ENCODE results near the gene KLHDC7B. TPM values are rescaled to one million over a fixed set of nuclear protein-coding genes. Genes with fewer than 3 reads are reported as not detected.

Gene KLHDC7B
- total RNA-seq, 1 experiment from 2014 or later = not detected

DNA sequence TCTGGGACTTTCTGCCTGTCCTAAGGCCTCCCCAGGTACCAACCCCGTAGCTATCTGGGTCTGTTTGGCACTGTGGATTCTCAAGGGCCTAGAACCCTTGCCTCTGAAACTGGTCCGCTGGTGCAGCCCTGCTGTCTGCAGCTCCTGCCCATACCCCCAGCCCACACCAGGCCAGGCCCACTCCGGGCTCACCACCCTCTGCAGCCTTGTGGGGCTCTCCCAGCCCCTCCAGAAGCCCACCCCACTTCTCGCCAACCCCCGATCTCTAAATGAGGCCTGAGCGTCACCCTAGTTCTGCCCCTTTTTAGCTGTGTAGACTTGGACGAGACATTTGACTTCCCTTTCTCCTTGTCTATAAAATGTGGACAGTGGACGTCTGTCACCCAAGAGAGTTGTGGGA, 4.7 kb downstream of the KLHDC7B start:
- intact Hi-C loops (cut with micrococcal nuclease) = no loop called here
- Histone ChIP-seq H3F3A (ENCODE audit: low read length, unreplicated experiment) (no peaks in the 10 kb centered on the region), H3K9ac (ENCODE audit: low read length) (no peak overlapping the region), H4K20me1 (ENCODE audit: low read length) (no peaks in the 10 kb centered on the region), H2AFZ (ENCODE audit: low read length) (no peak overlapping the region), H3K79me2 (ENCODE audit: low read length) (no peaks in the 10 kb centered on the region), H3K4me3 (ENCODE audit: low read length) (no peak overlapping the region), H3K27ac (ENCODE audit: low read length) (no peak overlapping the region), H3K9me3 (ENCODE audit: low read length) (no peaks in the 10 kb centered on the region), H3K36me3 (ENCODE audit: low read depth, low read length) (no peaks in the 10 kb centered on the region), H3K4me2 (ENCODE audit: low read length) (no peak overlapping the region), H3K27me3 (ENCODE audit: low read length) (no peaks in the 10 kb centered on the region), H3K4me1 (ENCODE audit: insufficient read depth, low read length) (no peaks in the 10 kb centered on the region), H3K9me2 (replicated peaks; ENCODE audit: low read length) (no peaks in the 10 kb centered on the region)
- TF ChIP-seq EZH2phosphoT487 (IDR thresholded peaks at IDR 0.05; ENCODE audit: borderline replicate concordance, low read length) (no peak), EZH2 (IDR thresholded peaks at IDR 0.05; ENCODE audit: low read length, unreplicated experiment) (no peak), CTCF (conservative IDR thresholded peaks at IDR 0.05; ENCODE audit: low read depth, low read length) (no peak)
- DNase-seq = no peak
- ChIA-PET POLR2A (ENCODE audit: unreplicated experiment) (no interaction called here), CTCF (no interaction called here)
- no peak for ATAC-seq
- no TSS peak for BruUV-seq (replicated peaks)

DNA sequence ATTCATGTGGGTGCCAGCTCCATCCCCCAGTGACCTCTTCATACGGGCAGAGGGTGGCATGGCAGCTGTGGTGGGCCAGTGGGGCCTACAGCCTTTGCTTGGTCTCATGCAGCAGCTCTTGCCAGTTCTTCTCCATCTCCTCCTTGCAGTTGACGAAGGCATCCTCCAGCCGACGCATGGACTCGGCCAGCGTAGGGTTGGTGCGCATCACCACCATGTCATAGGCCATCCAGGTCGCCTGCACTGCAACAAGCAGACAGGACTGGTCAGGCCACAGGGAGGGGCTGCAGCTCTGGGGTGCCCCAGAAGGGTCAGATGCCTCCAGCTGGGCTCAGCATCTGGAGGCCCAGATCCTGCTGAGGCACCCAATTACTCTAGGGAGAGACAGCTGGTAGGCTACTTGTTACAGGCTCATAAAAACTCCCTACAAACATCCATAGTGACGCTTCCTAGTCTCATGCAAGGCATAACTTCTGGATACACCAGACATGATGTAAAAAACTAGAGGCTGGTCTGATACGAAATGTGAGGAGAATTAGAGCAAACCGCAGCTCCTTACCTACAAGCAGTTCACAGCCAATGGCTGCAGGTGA, 5.6 kb downstream of the KLHDC7B start:
- no TSS peak for BruUV-seq (replicated peaks)
- no peak for TF ChIP-seq EZH2phosphoT487 (IDR thresholded peaks at IDR 0.05; ENCODE audit: borderline replicate concordance, low read length)
- ATAC-seq = no peak

GRCh38 chr22:50553310-50553709, 7.6 kb downstream of the KLHDC7B start:
- CTCF ChIA-PET = no interaction called here
- Histone ChIP-seq H3K79me2 (ENCODE audit: low read length) (no peaks in the 10 kb centered on the region), H3K4me1 (ENCODE audit: insufficient read depth, low read length) (no peaks in the 10 kb centered on the region), H3K36me3 (ENCODE audit: low read depth, low read length) (no peaks in the 10 kb centered on the region), H3K4me3 (ENCODE audit: low read length) (no peak overlapping the region), H2AFZ (ENCODE audit: low read length) (no peak overlapping the region), H3K27me3 (ENCODE audit: low read length) (no peaks in the 10 kb centered on the region), H3F3A (ENCODE audit: low read length, unreplicated experiment) (no peaks in the 10 kb centered on the region), H3K27ac (ENCODE audit: low read length) (no peak overlapping the region), H3K9ac (ENCODE audit: low read length) (no peak overlapping the region), H3K4me2 (ENCODE audit: low read length) (no peak overlapping the region), H3K9me2 (replicated peaks; ENCODE audit: low read length) (no peaks in the 10 kb centered on the region), H4K20me1 (ENCODE audit: low read length) (no peaks in the 10 kb centered on the region), H3K9me3 (ENCODE audit: low read length) (no peaks in the 10 kb centered on the region)
- ATAC-seq (no peak), DNase-seq (no peak)
- POLR2A ChIA-PET (ENCODE audit: unreplicated experiment) = no interaction called here
- BruUV-seq (replicated peaks) = no TSS peak
- no peak for TF ChIP-seq EZH2phosphoT487 (IDR thresholded peaks at IDR 0.05; ENCODE audit: borderline replicate concordance, low read length)
- intact Hi-C loops (cut with micrococcal nuclease) = no loop called here

More for the DNA sequence above, 5.6 kb downstream of the KLHDC7B start:
- no peak for DNase-seq
- Histone ChIP-seq H3K27me3 (ENCODE audit: low read length) (no peaks in the 10 kb centered on the region), H3K4me1 (ENCODE audit: insufficient read depth, low read length) (no peaks in the 10 kb centered on the region), H3K27ac (ENCODE audit: low read length) (no peak overlapping the region), H3K9me2 (replicated peaks; ENCODE audit: low read length) (no peaks in the 10 kb centered on the region), H3K4me3 (ENCODE audit: low read length) (no peak overlapping the region), H3K9ac (ENCODE audit: low read length) (no peak overlapping the region), H3K36me3 (ENCODE audit: low read depth, low read length) (no peaks in the 10 kb centered on the region), H3K79me2 (ENCODE audit: low read length) (no peaks in the 10 kb centered on the region), H2AFZ (ENCODE audit: low read length) (no peak overlapping the region), H3K4me2 (ENCODE audit: low read length) (no peak overlapping the region), H4K20me1 (ENCODE audit: low read length) (no peaks in the 10 kb centered on the region), H3F3A (ENCODE audit: low read length, unreplicated experiment) (no peaks in the 10 kb centered on the region), H3K9me3 (ENCODE audit: low read length) (no peaks in the 10 kb centered on the region)
- ChIA-PET POLR2A (ENCODE audit: unreplicated experiment) (no interaction called here), CTCF (no interaction called here)
- intact Hi-C loops (cut with micrococcal nuclease) = no loop called here

DNA sequence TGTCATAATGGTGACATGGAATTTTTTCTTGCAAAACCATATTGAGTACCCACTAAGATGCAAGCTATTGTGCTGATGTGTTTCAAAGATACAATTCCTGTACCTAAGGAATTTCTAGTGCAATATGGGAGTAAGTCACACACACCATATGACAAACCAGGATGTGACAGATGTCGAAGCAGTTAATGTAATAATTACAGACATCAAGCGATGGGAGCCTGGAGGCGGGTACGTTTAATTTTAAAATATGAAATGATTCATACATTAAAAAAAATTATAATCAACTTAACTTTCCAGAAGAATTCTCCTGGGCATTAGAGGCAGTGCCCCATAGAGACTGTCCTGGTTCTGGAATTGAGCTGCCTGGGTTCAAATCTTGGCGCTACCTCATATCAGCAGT, 11.0 kb downstream of the KLHDC7B start:
- TF ChIP-seq EZH2phosphoT487 (IDR thresholded peaks at IDR 0.05; ENCODE audit: borderline replicate concordance, low read length) = no peak
- no peak for TF ChIP-seq CTCF (conservative IDR thresholded peaks at IDR 0.05; ENCODE audit: low read depth, low read length)
- no peak for TF ChIP-seq EZH2 (IDR thresholded peaks at IDR 0.05; ENCODE audit: low read length, unreplicated experiment)
- Histone ChIP-seq H2AFZ (ENCODE audit: low read length) (no peak overlapping the region), H3F3A (ENCODE audit: low read length, unreplicated experiment) (no peaks in the 10 kb centered on the region), H3K4me3 (ENCODE audit: low read length) (no peak overlapping the region), H3K4me1 (ENCODE audit: insufficient read depth, low read length) (no peaks in the 10 kb centered on the region), H3K9ac (ENCODE audit: low read length) (no peak overlapping the region), H3K9me3 (ENCODE audit: low read length) (no peaks in the 10 kb centered on the region), H3K9me2 (replicated peaks; ENCODE audit: low read length) (no peaks in the 10 kb centered on the region), H3K27ac (ENCODE audit: low read length) (no peak overlapping the region), H4K20me1 (ENCODE audit: low read length) (no peaks in the 10 kb centered on the region), H3K4me2 (ENCODE audit: low read length) (no peak overlapping the region), H3K36me3 (ENCODE audit: low read depth, low read length) (no peaks in the 10 kb centered on the region), H3K27me3 (ENCODE audit: low read length) (no peaks in the 10 kb centered on the region), H3K79me2 (ENCODE audit: low read length) (no peaks in the 10 kb centered on the region)
- no TSS peak for BruUV-seq (replicated peaks)
- no peak for ATAC-seq
- ChIA-PET POLR2A (ENCODE audit: unreplicated experiment) (no interaction called here), CTCF (no interaction called here)
- DNase-seq = no peak
- intact Hi-C loops (cut with micrococcal nuclease) = no loop called here
